ENCODE results near the gene GAS2L2.
A peak's percentile ranks its signal among the peaks of the same experiment; 100 is the strongest.

The GAS2L2 gene

GRCh38 chr17:35747540-35748017 lies 5.5 kb downstream of the GAS2L2 start:
- peak; percentile 83 for DNase-seq (ENCODE audit: low spot score)

- DNase-seq (ENCODE audit: low spot score): no peak
Measured at GRCh38 chr17:35745749-35746320, 7.2 kb downstream of the GAS2L2 start.

- DNase-seq (ENCODE audit: low spot score): no peak
Measured at GRCh38 chr17:35745246-35745645, 7.8 kb downstream of the GAS2L2 start.

- no peak for DNase-seq (ENCODE audit: low spot score)
Measured at GRCh38 chr17:35744830-35745229, 8.2 kb downstream of the GAS2L2 start.

GRCh38 chr17:35743626-35744328 lies 9.3 kb downstream of the GAS2L2 start:
- DNase-seq (ENCODE audit: low spot score): peak; percentile 51

- DNase-seq (ENCODE audit: low spot score): no peak
Measured at GRCh38 chr17:35742896-35743477, 10.1 kb downstream of the GAS2L2 start.

- DNase-seq (ENCODE audit: low spot score): no peak
Measured at GRCh38 chr17:35742496-35742895, 10.5 kb downstream of the GAS2L2 start.

GRCh38 chr17:35740997-35741931 lies 11.8 kb downstream of the GAS2L2 start:
- DNase-seq (ENCODE audit: low spot score): no peak

GRCh38 chr17:35740216-35740615 lies 12.8 kb downstream of the GAS2L2 start:
- no peak for DNase-seq (ENCODE audit: low spot score)

GRCh38 chr17:35738519-35739133 lies 14.4 kb downstream of the GAS2L2 start:
- no peak for DNase-seq (ENCODE audit: low spot score)

GRCh38 chr17:35736236-35736635 lies 16.8 kb downstream of the GAS2L2 start:
- DNase-seq (ENCODE audit: low spot score): no peak

GRCh38 chr17:35735036-35735805 lies 17.8 kb downstream of the GAS2L2 start:
- no peak for DNase-seq (ENCODE audit: low spot score)

GRCh38 chr17:35734396-35734795 lies 18.6 kb downstream of the GAS2L2 start:
- DNase-seq (ENCODE audit: low spot score): no peak

- no peak for DNase-seq (ENCODE audit: low spot score)
Measured at GRCh38 chr17:35733366-35733765, 19.7 kb downstream of the GAS2L2 start.

- DNase-seq (ENCODE audit: low spot score): no peak
Measured at GRCh38 chr17:35732806-35733136, 20.3 kb downstream of the GAS2L2 start.

- no peak for DNase-seq (ENCODE audit: low spot score)
Measured at GRCh38 chr17:35731917-35732805, 20.9 kb downstream of the GAS2L2 start.

GRCh38 chr17:35731239-35731916 lies 21.7 kb downstream of the GAS2L2 start, which contains the start of gene RASL10B:
TSS of gene RASL10B (plus strand) at chr17:35731639. CDS start at chr17:35735185, 3,546 bp downstream.
- DNase-seq (ENCODE audit: low spot score): peak; percentile 54

- DNase-seq (ENCODE audit: low spot score): no peak
Measured at GRCh38 chr17:35730400-35731005, 22.5 kb downstream of the GAS2L2 start.

- no peak for DNase-seq (ENCODE audit: low spot score)
Measured at GRCh38 chr17:35729405-35729833, 23.6 kb downstream of the GAS2L2 start.

All from germinal center (tissue), 1 donor.